Ascending aorta (tissue), 2 donors: ENCODE measurements around the gene ZNF844. TPM values are rescaled to one million over a fixed set of nuclear protein-coding genes. Genes with fewer than 3 reads are reported as not detected.

Experiments
- DNase-seq, 2 donors: peaks; one replicate each; pipeline ENCODE4 v3.0.0-alpha.2; 2019; ENCODE audit warnings: low spot score in 2 of 2
- H3K27ac ChIP-seq, 2 donors: fragments of 200-600 bp; sonication (generic); one replicate each; pipeline ENCODE4 v1.5.1; 2016 to 2017; ENCODE audit warnings: mild to moderate bottlenecking in 1 of 2
- H3K27me3 ChIP-seq: fragments of 200-600 bp; sonication (generic); one replicate; pipeline ENCODE4 v1.5.1; 2017
- H3K36me3 ChIP-seq, 2 donors: fragments of 200-600 bp; sonication (generic); one replicate each; pipeline ENCODE4 v1.5.1; 2016
- H3K4me1 ChIP-seq, 2 donors: fragments of 200-600 bp; sonication (generic); one replicate each; pipeline ENCODE4 v1.5.1; 2016 to 2017; ENCODE audit warnings: mild to moderate bottlenecking in 1 of 2
- H3K4me3 ChIP-seq, 2 donors: fragments of 200-600 bp; sonication (generic); one replicate each; pipeline ENCODE4 v1.5.1; 2016 to 2017; ENCODE audit warnings: mild to moderate bottlenecking in 1 of 2
- H3K9me3 ChIP-seq, 2 donors: fragments of 200-600 bp; sonication (generic); one replicate each; pipeline ENCODE4 v1.5.1; 2016
- CTCF ChIP-seq, 3 experiments: fragments of 200-600 bp in 2 of 3; fragments of 450-650 bp in 1 of 3; sonication (generic) in 2 of 3; IDR thresholded peaks; one replicate each; pipeline ENCODE4 v1.5.1; 2016 to 2019; ENCODE audit warnings: antibody characterized with exemption in 3 of 3, mild to moderate bottlenecking in 1 of 3, moderate library complexity in 1 of 3
- intact Hi-C: fragments of 100-400 bp; cut with DNase I; formaldehyde crosslinking; loops from one replicate; pipeline ENCODE4 v1.15.1; 2023
- total RNA-seq: library from RNA; depleted of rRNA; stranded (reverse); fragments of >200 nt; gene quantifications from one replicate; pipeline ENCODE4 v1.1.0, GENCODE V29; 2016

Gene ZNF844
- 8.0 TPM for total RNA-seq

- Histone ChIP-seq H3K27ac (peak within 1 kb of the TSS; percentile 87 to 93), H3K36me3 (peaks cover 0 to 18% of the 10 kb centered on the region in 2 donors), H3K9me3 (peaks cover 28 to 43% of the 10 kb centered on the region in 2 donors), H3K27me3 (no peaks in the 10 kb centered on the region), H3K4me1 (peaks cover 3 to 7% of the 10 kb centered on the region in 2 donors), H3K4me3 (peak within 1 kb of the TSS; percentile 84 to 85)
- no peak for TF ChIP-seq CTCF (IDR thresholded peaks at IDR 0.05)
- intact Hi-C loops, result loop anchor here (1.0 to 10.0 kb wide), 6 partner anchors 13 to 300 kb away; partner anchors contain the start of genes ZNF20, ZNF44, ZNF442 and ZNF491
- DNase-seq, result peak; percentile 95 to 98
Measured at GRCh38 chr19:12064590-12065538, at the start of gene ZNF844. Gene ZNF844 (plus strand): TSS chr19:12064731. CDS start chr19:12064874, 143 bp downstream.

GRCh38 chr19:12015015-12015752 lies 49.3 kb upstream of the ZNF844 start:
- intact Hi-C loops, result no loop called here
- no peak for TF ChIP-seq CTCF (IDR thresholded peaks at IDR 0.05)
- H3K36me3 ChIP-seq, result peaks cover 50 to 68% of the 10 kb centered on the region in 2 donors
- no peak for DNase-seq
- H3K27me3 ChIP-seq, result no peaks in the 10 kb centered on the region
- peaks cover 81 to 97% of the 10 kb centered on the region in 2 donors for H3K9me3 ChIP-seq
- no peak overlapping the region for H3K27ac ChIP-seq
- H3K4me1 ChIP-seq, result no peaks in the 10 kb centered on the region
- H3K4me3 ChIP-seq, result no peak overlapping the region

GRCh38 chr19:12015753-12016116 lies 48.8 kb upstream of the ZNF844 start:
- H3K27me3 ChIP-seq, result no peaks in the 10 kb centered on the region
- intact Hi-C loops, result no loop called here
- no peak overlapping the region for H3K27ac ChIP-seq
- no peak for DNase-seq
- no peak overlapping the region for H3K4me3 ChIP-seq
- no peak for TF ChIP-seq CTCF (IDR thresholded peaks at IDR 0.05)
- H3K36me3 ChIP-seq, result peaks cover 50 to 68% of the 10 kb centered on the region in 2 donors
- peaks cover 79 to 100% of the 10 kb centered on the region in 2 donors for H3K9me3 ChIP-seq
- no peaks in the 10 kb centered on the region for H3K4me1 ChIP-seq

- Histone ChIP-seq H3K4me3 (peak overlapping the region in 1 of 2 donors; percentile 74), H3K4me1 (peaks cover 0 to 5% of the 10 kb centered on the region in 2 donors), H3K36me3 (peaks cover 0 to 3% of the 10 kb centered on the region in 2 donors), H3K27me3 (no peaks in the 10 kb centered on the region), H3K9me3 (no peaks in the 10 kb centered on the region), H3K27ac (no peak overlapping the region)
- intact Hi-C loops, result loop anchor here (2.0 to 10.0 kb wide), 2 partner anchors 45 to 461 kb away; no protein-coding TSS in a partner anchor
- DNase-seq, result no peak
- TF ChIP-seq CTCF (IDR thresholded peaks at IDR 0.05), result no peak
Measured at GRCh38 chr19:12034198-12034597, 30.3 kb upstream of the ZNF844 start.

GRCh38 chr19:12034620-12035019 lies 29.9 kb upstream of the ZNF844 start:
- H3K27me3 ChIP-seq, result no peaks in the 10 kb centered on the region
- intact Hi-C loops, result loop anchor here (1.0 to 10.0 kb wide), 5 partner anchors 19 to 460 kb away; partner anchors contain the start of gene ZNF700

More at GRCh38 chr19:12034620-12035019, 29.9 kb upstream of the ZNF844 start:
- DNase-seq, result no peak
- Histone ChIP-seq H3K4me1 (peaks cover 0 to 5% of the 10 kb centered on the region in 2 donors), H3K4me3 (peak overlapping the region; percentile 68 to 74), H3K36me3 (peaks cover 0 to 2% of the 10 kb centered on the region in 2 donors), H3K9me3 (no peaks in the 10 kb centered on the region), H3K27ac (peak overlapping the region; percentile 74 to 84)
- TF ChIP-seq CTCF (IDR thresholded peaks at IDR 0.05), result no peak
